Activated CD4-positive, CD25-positive, alpha-beta regulatory T cell treated with anti-CD3 and anti-CD28 coated beads, Interleukin-2, amount 50 U/mL, for 24 hours (primary cell): Measurements from ENCODE around the gene CENPP.

ENCODE experiments used
- ATAC-seq, 2 donors: fragments of 150-1000 bp; cut with Tn5 transposase; one replicate each; pipeline ENCODE4 v1.10.0; 2021; ENCODE audit warnings: mild to moderate bottlenecking in 1 of 2, moderate library complexity in 1 of 2

The CENPP gene

GRCh38 chr9:92426501-92427145 lies 100.9 kb downstream of the CENPP start:
- ATAC-seq: no peak

GRCh38 chr9:92429836-92430235 lies 104.1 kb downstream of the CENPP start:
- ATAC-seq: no peak

DNA sequence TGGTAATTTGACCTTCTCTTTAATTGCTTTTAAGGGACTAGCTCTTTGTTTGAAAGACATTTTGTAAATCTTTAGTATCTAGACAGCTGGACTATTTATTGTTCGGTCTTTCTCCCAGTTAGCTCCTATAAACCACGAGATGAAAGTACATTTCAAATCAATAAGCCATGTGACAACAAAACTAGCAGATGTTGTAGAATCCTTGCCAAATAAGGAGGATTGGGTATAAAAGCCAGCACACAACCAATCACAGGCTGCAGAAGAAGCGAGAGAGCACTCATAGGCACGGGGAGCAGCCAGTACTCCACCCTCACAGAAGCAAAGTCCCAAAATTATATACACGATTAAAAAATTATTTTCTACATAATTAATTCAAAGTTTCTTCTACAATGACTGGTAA lies 106.6 kb downstream of the CENPP start:
- ATAC-seq: no peak

DNA sequence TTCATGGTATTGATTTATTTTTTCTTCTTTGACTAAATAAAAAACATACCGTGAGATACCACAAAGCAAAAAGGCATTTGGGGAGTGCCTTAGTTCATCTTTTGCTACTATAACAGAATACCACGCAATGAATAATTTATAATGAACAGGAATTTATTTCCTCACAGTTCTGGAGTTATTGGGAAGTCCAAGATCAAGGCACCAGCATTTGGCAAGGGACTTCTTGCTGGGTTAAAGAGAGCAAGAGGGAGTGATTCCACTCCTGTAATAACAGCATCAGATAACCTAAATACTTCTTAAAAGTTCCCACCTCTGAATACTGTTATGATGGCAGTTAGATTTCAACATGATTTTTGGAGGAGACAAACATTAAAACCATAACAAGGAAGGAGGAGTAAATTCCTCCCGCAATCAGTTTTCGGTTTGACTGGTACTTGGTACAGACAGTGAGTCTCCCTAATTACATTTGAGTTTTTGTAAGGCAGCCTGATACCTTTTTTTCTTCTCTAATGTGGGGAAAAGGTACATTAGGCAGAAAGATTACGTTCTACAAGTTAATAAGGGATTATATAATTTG lies 107.3 kb downstream of the CENPP start:
- ATAC-seq: no peak

DNA sequence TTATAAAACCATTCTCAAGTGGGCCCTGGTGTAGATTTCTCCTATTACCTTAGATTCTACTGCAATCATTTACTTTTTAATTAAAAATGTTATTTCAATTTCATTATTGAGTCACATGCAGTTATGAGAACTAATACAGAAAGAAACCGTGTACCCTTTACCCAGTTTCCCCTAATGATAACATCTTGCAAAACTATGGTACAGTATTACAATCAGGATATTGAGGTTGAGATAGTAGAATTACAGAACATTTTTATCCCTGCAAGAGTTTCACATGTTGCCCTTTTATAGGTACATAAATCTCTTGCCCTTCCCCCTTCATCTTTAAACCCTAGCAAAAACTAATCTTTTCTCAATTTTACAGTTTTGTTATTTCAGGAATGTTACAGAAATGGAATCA lies 109.5 kb downstream of the CENPP start:
- ATAC-seq: no peak

GRCh38 chr9:92438900-92439526 lies 113.3 kb downstream of the CENPP start:
- no peak for ATAC-seq

DNA sequence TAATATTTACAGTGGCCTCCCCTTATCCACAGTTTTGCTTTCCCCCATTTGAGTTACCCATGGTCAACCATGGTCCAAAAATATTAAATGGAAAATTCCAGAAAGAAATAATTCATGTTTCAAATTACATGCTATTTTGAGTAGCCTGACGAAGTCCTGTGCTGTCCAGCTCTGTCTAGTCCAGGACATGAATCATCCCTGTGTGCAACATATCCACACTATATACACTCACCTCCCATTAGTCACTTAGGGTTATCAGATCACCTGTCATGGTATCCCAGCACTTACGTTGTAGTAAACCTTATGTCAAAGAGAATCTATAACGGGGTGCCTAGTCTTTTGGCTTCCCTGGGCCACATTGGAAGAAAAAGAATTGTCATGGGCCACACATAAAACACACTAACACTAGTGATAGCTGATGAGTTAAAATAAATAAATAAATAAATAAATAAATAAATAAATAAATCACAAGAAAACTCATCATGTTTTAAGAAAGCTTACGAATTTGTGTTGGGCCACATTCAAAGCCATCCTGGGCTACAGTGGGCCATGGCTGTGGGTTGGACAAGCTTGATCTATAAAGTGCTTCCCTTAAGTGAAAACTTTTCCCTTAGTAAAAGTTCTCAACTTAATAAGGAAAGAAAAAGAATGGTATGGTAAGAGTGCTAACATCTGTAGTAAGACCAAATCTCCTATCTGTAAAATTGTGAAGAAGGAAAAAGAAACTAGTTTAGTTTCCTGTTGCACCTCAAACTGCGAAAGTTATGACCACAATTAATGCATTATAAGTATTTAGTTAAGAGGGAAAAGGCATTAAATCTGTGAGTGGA lies 114.4 kb downstream of the CENPP start:
- ATAC-seq: no peak

DNA sequence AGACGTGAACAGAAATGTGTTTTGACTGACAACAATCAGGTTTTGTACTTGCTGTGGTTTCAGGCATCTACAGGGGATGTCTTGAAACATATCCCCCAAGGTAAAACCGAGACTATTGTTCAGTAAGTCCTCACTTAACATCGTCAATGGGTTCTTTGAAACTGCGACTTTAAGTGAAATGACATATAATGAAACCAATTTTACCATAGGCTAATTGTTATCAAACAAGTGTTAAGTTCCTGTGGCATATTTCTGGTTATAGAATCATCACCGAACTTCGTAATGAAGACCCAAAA lies 114.9 kb downstream of the CENPP start:
- ATAC-seq: peak; percentile 25 to 71

DNA sequence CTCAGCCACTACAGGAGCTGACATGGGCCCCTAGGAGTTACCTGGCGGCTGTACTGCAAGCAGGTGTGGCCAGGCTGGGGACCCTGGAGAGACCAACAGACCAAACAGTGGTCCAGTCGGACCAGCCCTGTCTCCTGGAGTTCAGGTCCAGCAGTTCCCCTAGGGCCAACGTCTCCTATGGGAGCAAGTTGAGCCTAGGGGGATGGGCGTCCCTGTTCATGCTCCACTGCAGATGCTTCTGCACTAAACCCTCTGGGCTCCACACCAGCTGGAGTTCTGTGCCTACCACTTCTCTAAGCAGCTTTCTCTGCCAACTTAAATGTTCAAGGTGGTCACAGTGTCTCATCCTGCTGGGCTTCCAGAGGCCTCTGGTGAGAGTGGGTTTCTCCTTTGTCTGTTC lies 119.1 kb downstream of the CENPP start:
- no peak for ATAC-seq

DNA sequence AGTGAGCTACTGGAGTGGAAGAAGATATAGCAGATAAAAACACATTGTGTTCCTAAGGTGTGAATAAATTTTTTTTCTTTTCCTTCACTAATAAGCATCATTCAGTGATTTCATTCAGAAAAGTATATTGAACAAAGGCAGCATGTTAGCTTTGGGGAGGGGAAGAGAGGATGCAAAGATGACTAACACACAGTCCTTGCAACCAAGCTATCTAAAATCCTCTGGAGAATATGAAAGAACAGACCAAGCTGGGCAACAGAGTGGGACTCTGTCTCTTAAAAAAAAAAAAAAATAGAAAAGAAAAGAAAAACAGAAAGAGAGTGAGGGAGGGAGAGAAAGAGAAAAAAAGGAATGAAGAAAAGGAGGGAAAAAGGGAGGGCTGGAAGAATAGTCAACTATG lies 120.8 kb downstream of the CENPP start:
- no peak for ATAC-seq

GRCh38 chr9:92455217-92455616 lies 129.5 kb downstream of the CENPP start:
- no peak for ATAC-seq

- no peak for ATAC-seq
These were observed 131.8 kb downstream of the CENPP start for GRCh38 chr9:92457576-92457975.

DNA sequence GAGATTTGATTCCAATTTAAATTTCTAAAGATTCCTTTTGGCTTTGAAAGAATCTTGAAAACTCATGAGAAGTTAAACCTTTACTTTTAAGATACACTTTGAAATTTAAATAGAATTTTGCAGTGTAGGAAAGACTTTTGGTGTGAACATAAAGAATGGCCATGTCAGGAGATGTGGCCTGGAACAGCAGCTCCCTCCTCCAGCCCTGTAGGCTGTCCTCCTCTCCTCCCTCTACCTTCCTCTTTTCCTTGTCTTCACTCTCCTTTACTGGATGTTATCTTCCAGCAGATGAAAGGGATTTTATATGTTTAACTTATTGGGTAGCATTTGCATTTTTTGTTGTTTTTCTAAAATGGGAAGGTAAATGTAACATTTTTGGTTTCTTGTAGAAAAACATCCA lies 137.6 kb downstream of the CENPP start:
- ATAC-seq: no peak

DNA sequence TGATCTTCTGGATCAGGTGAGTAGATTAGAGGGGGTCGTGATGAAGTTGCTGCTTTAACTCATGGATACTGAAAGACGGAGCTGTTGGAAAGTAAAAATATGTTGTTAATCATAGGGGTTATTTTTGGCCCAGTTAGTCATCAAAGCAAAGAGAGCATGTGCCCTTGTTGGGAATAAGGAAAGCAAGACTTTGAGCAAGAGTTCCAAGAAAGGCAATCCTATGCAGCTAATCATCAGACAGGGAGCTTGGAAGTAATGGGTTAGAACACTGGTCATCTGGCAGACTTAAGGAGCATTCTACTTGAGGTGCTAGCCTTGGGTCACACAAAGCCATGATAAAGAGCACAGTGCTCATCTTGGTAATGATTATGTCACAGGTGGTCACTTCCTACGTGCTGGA lies 138.2 kb downstream of the CENPP start:
- no peak for ATAC-seq

DNA sequence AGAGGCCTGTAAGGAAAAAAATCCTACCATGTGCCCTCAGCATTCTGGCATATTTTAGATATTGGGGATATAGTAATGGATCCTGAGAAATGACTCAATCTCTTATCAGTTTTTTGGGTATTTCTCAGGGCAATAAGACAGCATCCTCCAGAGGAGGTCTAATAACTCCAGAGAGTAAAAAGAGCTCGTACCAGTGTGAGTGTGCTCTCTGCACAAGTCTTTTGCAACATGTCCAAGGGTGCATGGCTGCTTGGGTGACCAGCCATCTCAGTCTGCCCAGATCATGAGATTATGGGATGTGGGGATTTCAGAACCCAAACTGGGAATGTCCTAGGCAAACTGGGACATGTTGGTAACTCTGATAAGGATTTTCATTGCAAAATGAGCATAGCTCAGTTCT lies 141.3 kb downstream of the CENPP start:
- ATAC-seq: no peak

- no peak for ATAC-seq
These were observed 141.8 kb downstream of the CENPP start for GRCh38 chr9:92467511-92467910.

DNA sequence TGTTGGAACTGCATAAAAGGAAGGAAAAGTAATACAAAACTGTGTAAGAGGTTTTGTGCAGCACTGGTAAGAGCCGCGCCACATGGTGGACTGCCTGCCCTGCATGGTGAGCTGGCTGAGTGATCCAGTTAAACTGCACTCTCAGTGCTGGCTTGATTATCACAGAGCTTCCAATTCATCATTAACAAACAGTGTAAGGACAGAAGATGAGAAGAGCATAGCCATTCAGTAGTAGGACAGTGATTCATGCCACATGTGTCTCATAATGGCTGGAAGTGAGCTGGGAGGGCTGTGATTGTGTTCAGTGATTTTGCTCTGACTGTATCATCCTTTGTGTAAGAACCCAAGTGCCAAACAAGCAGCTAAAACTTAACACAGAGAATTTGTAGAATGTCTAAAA lies 142.5 kb downstream of the CENPP start:
- no peak for ATAC-seq

GRCh38 chr9:92474587-92474986 lies 148.8 kb downstream of the CENPP start:
- no peak for ATAC-seq

DNA sequence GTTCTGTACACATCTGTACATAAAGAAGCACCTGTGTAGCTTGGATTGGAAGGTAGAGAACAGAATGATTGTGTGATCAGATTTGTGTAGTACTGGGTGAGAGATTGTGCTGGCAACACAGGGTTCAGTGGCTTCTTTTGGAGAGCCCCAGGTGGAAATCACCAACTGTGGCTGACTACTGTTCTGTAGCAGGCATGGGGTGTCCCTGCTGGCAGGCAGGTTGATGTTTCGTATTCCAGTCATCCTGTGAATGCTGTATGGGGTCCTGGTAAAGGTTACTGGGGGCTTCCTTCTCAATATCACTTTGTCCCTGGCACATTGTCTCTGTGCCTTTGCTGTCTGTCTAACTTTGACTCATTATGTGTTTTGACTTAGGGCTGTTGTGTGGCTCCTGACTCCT lies 151.2 kb downstream of the CENPP start:
- peak in 1 of 2 donors; percentile 41 for ATAC-seq

GRCh38 chr9:92478783-92479182 lies 153.0 kb downstream of the CENPP start:
- ATAC-seq: no peak

- no peak for ATAC-seq
These were observed 153.6 kb downstream of the CENPP start for GRCh38 chr9:92479346-92479745.

DNA sequence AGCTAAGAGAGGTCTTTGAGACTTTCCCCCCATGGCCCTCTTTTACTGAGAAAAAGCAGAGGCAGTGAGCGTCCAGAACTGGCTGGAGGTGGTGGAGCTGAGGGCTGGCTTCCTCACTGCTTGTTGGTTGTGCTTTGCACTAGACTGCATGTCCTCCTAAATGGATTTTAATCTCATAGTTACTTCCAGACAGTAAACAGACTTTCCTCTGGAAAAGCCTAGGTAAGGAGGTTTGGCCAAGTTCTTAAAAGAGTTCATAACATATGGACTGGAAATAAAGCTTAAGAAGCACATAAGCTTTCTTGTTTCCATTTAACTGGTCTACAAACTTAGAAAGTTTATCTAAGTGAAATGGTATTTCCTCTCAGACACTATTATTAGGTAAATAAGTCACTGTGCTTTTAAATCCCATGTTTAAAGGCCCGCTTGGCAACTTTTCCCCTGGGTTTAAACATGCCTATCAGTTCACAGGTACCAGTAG lies 154.6 kb downstream of the CENPP start:
- no peak for ATAC-seq

GRCh38 chr9:92480986-92481633 lies 155.4 kb downstream of the CENPP start:
- no peak for ATAC-seq
